DMS79 (cell line): Measurements from ENCODE around the gene TRMT2A.

Experiments used
- DNase-seq: peaks from one replicate; lab custom pipeline; 2025; lab: John Stamatoyannopoulos, UW

TRMT2A gene

DNA sequence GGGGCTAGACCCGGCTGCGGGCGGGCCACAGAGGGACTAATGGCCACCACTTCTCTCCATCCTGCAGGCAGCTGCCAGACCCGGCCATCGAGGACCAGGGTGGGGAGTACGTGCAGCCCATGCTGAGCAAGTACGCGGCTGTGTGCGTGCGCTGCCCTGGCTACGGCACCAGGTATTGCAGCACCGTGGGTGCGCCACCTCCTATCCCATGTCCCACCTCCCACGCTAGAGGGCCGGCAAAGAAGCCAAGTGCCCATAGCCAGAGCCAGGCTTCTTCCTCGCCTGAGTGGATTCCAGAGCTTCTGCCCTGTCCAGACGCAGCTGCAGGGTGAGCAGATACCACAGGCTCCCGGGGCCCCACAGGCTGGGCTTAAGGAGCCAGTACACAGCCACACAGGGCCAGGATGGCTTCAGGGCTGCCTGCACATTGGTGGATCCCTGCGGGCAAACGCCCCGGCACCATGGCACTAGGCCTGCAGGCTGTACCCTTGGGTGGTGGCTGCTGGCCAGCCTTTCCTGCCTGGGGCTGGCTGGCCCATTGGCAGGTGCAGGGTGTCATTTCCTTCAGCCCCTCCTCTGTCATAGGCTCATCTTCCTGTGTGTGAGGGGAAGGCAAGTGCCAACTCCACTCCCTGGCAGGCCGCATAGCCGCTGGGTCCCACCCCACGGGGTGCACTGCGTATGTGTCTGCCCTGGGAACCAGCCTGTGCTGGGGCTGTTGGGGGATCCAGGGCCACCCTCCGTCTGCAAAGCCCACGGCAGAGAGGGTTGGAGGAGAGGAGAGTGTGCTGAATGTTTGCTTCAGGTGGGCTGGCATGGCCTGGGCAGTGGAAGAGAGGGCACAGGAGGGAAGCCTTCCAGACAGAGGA, 53.5 kb downstream of the TRMT2A start:
- DNase-seq: no peak

DNA sequence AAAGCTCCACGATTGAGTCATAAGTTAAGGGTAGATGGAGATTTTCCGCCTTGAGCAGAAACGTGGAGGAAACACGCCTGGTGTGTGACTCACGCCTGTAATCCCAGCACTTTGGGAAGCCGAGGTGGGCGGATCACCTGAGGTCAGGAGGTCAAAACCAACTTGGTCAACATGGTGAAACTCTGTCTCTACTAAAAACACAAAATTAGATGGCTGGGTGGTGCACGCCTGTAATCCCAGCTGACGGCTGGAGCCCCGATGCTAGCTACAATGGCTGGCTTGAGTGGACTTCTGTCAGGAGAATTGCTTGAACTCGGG, 54.3 kb downstream of the TRMT2A start:
- DNase-seq: no peak

- no peak for DNase-seq
These were observed 54.8 kb downstream of the TRMT2A start for GRCh38 chr22:20062043-20062765.
